ENCODE data around the gene TOM1L1.

DNA sequence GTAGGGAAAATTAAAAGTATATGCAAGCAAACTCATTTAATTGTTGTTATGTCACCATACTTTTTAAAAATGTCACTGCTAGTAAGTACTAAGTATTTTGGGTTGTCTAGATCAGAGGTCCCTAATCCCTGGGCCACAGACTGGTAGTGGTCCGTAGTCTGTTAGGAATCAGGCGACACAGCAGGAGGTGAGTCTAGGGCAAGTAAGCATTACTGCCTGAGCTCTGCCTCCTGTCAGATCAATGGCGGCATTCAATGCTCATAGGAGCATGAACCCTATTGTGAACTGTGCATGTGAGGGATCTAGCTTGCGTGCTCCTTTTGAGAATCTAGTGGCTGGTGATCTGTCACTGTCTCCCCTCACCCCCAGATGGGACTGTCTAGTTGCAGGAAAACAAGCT lies 89.5 kb downstream of the TOM1L1 start:
- TF ChIP-seq, protein P1, sequence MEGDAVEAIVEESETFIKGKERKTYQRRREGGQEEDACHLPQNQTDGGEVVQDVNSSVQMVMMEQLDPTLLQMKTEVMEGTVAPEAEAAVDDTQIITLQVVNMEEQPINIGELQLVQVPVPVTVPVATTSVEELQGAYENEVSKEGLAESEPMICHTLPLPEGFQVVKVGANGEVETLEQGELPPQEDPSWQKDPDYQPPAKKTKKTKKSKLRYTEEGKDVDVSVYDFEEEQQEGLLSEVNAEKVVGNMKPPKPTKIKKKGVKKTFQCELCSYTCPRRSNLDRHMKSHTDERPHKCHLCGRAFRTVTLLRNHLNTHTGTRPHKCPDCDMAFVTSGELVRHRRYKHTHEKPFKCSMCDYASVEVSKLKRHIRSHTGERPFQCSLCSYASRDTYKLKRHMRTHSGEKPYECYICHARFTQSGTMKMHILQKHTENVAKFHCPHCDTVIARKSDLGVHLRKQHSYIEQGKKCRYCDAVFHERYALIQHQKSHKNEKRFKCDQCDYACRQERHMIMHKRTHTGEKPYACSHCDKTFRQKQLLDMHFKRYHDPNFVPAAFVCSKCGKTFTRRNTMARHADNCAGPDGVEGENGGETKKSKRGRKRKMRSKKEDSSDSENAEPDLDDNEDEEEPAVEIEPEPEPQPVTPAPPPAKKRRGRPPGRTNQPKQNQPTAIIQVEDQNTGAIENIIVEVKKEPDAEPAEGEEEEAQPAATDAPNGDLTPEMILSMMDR (IDR thresholded peaks at IDR 0.05; ENCODE audit: insufficient read depth, low read length, poor library complexity, severe bottlenecking): no peak
- TF ChIP-seq EZH2phosphoT487 (conservative IDR thresholded peaks at IDR 0.05; ENCODE audit: low read length): no peak
